Pons (tissue), 1 donor: ENCODE measurements around the gene ZNF536.

Experiments
- DNase-seq: peaks from one replicate; pipeline ENCODE4 v3.0.0-alpha.2; 2016; ENCODE audit warnings: low spot score

Gene ZNF536

DNA sequence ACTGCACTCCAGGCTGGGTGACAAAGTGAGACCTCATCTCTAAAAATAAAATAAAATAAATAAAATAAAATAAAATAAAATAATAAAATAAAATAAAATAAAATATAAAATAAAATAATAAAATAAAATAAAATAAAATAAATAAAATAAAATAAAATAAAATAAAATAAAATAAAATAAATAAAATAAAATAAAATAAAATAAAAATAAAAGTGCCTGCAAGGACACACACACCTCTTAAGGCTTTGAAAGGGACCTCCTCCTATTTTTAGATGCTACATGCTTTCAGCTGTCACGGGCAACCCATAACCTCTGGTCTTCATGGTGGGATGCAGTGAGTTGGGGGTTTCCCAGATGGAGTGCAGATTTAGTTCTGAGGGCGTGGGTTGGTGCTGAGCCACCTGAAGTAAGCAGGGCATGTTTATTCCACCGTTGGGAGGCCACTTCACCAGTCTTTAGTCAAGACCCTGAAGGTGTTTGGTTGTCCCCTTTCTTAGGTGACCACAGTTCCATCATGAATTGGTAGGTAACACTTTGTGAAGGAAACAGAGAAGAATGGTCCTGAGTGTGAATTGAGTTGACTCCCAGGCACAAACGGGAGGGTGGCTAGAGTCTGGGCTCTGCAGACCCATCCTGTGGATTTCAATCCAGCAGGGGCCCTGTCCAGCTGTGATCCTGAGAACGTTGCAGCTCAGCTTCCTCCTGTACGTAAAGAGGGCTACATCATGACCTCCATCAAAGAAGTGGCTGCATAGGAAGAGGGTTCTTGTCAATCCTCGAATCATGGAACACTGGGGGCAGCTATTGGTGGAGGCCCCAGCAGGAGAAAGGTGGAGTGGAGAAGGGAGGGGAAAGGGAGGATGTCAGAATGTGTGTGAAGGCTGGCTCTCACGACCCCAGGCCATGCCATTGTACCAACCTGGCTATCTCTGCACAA lies 234.2 kb downstream of the ZNF536 start:
- no peak for DNase-seq
